Gastroesophageal sphincter (tissue), 3 donors: Measurements from ENCODE around the gene KPNA6.

Source experiments
- POLR2A ChIP-seq, 2 donors: fragments of 450-650 bp; IDR thresholded peaks; one replicate each; pipeline ENCODE4 v1.6.1; 2017; ENCODE audit warnings: antibody characterized with exemption in 2 of 2, mild to moderate bottlenecking in 2 of 2, moderate library complexity in 1 of 2
- POLR2AphosphoS5 ChIP-seq: sonication (generic); formaldehyde crosslinking; IDR thresholded peaks from one replicate; pipeline ENCODE4 v1.6.1; 2017; ENCODE audit warnings: antibody characterized with exemption
- TF ChIP-seq, protein P1 (sequence below), 4 experiments: fragments of 200-600 bp in 2 of 4; fragments of 450-650 bp in 2 of 4; sonication (generic) in 1 of 4; IDR thresholded peaks; one replicate each; pipeline ENCODE4 v1.5.1; 2017 to 2019; ENCODE audit warnings: antibody characterized with exemption in 4 of 4, mild to moderate bottlenecking in 2 of 4, moderate library complexity in 2 of 4

DNA sequence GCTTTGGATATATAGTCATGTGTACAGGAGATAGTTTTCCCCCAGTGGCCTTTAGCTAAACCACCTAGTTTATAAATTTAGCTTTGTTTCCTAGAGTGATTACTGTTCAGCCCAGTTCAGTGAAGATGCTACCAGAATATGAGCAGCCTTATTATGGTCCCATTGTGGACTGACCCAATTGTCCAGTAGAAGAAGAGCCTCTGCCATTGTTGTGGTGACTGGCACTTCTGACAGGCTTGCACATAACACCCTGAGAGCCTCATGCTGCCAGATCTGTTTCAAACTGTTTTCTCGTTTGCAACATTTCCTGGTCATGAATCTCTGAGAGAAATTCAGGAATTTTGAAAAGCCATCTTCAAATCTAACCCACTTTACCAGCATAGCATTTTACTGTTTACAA is 20.6 kb downstream of the KPNA6 start:
- TF ChIP-seq, protein P1, sequence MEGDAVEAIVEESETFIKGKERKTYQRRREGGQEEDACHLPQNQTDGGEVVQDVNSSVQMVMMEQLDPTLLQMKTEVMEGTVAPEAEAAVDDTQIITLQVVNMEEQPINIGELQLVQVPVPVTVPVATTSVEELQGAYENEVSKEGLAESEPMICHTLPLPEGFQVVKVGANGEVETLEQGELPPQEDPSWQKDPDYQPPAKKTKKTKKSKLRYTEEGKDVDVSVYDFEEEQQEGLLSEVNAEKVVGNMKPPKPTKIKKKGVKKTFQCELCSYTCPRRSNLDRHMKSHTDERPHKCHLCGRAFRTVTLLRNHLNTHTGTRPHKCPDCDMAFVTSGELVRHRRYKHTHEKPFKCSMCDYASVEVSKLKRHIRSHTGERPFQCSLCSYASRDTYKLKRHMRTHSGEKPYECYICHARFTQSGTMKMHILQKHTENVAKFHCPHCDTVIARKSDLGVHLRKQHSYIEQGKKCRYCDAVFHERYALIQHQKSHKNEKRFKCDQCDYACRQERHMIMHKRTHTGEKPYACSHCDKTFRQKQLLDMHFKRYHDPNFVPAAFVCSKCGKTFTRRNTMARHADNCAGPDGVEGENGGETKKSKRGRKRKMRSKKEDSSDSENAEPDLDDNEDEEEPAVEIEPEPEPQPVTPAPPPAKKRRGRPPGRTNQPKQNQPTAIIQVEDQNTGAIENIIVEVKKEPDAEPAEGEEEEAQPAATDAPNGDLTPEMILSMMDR (IDR thresholded peaks at IDR 0.05), result no peak
- TF ChIP-seq POLR2A (IDR thresholded peaks at IDR 0.05) (no peak), POLR2AphosphoS5 (no peak)
